Fibroblast of peridontal ligament (primary cell): ENCODE measurements around the gene MYO9A.
A peak's percentile ranks its signal among the peaks of the same experiment; 100 is the strongest.
"Not testable (repeated sequence)": the region's sequence is repeated elsewhere in the genome, so short reads cannot be mapped to it uniquely, and the experiment has no call there.

ENCODE experiments used
- DNase-seq: peaks from one replicate; pipeline ENCODE4 v3.0.0-alpha.2; 2010; ENCODE audit errors: extremely low read depth

MYO9A gene

DNA sequence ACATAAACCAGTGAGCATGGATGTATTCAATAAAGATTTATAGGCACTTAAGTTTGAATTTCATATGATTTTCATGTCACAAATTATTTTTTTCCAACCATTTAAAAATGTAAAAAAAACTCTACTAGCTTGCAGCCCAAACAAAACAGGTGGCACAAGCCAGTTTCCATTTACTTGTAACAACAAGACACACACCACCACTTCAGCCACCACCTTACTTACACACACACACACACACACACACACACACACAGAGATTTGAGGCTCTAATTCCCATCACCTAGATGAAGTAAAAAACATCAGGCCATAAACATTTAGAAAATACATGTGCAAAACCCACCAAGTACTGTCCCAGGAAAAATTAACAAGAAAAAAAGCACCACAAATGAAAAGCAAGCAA, 25.3 kb downstream of the MYO9A start:
- DNase-seq: no peak

DNA sequence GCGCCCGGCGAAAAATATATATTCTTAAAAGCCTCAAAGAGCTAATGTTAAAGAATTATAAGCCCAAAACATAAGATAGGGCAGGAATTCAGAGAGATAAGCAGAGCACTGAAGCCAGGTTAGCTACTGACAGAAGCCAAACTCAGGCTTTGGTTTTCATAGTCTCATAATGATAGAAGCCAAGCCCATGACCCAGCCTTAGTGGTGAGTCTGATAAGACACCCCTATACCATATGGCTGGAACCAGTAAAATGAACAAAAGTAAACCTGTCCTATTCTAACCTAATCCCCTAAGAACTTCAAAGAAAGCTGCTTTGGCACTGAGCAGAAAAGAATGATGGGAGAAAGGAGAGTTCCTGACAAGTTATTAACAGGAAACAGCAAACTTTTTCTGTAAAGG, 25.9 kb downstream of the MYO9A start:
- DNase-seq: no peak

DNA sequence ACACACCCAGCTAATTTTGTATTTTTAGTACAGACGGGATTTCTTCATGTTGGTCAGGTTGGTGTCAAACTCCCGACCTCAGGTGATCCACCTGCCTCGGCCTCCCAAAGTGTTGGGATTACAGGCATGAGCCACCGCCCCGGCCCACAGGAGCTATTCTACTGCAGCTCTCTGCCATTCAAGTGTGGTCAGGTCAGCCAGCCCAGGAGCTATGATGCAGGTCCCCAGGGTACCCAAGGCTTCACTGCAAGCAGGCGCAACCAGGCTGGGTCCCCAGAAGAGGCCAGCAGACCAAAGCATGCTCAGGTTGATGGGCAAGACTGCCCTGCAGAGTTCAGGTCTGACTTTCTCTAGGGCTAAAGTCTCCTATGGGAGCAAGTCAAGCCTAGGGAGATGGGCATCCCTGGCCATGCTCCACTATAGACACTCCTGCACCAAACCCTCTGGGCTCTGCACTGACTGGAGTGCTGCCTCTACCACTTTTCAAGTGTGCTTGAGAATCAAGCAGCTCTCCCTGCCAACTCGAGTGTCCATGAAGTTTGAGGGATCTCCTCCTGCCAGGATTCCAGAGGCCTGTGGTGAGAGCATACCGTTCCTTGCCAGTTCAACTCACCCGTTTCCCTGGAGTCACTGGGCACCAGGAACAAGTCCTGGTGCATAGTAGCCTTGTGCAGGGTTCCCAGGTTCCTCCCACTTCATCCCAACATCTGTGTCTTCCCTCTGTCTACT, 30.9 kb downstream of the MYO9A start:
- DNase-seq: no peak

DNA sequence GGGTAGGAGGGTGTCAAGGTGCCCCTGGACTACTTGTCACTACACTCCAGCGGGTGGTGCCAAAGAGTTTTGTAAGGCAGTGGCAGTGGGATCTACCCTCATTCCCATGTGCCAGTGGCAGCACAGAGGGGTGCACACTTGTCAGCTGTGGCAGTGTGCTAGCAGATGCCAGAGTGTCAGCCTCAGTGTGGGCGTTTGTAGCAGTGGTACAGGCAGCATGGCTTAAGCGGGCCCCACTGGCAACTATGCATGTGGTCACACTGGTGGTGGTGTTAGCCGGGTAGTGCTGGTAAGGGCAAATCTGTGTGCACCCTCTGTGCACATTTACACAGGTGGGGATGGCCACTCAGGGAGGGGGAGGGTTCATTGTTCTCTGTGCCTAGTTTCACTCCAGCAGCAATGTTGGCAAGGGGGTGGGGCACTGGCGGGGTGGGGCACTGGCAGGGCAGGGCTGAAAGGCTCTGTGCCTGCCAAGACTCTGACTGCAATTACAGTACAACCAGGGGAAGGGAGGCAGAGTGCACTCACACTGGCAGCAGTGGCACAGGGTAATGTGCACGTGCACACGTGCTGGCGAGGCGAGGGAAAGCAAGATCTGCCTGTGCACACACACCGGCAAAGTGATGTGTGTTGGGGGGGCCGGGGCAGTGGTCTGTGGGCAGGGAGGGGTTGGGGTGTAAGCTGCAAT, 31.8 kb downstream of the MYO9A start:
- DNase-seq: no peak

DNA sequence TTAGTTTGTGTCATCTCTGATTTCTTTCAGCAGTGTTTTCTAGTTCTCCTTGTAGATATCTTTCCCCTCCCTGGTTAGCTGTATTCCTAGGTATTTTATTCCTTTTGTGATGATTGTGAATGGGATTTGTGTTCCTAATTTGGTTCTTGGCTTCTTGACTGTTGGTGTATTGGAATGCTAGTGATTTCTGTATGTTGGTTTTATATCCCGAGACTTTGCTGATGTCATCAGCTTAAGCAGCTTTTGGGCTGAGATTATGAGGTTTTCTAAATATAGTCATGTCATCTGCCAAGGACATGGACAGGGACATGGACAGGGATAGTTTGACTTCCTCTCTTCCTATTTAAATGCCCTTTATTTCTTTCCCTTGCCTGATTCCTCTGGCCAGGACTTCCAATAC, 35.8 kb downstream of the MYO9A start:
- DNase-seq: peak; percentile 30

DNA sequence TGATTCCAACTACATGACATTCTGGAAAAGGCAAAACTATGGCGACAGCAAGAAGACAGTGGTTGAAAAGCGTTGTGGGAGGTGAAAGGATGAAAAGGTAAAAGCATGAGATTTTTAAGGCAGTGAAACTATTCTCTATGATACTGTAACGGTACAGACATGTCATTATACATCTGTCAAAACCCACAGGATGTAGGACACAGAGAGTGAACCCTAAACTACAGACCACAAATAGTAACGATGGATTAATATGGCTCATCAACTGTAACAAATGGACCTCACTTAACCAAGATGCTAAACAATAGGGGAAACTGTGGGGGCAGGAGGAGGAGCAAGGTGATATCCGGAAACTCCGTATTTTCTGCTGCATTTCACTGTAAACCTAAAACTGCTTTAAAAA, 39.1 kb downstream of the MYO9A start:
- no peak for DNase-seq

DNA sequence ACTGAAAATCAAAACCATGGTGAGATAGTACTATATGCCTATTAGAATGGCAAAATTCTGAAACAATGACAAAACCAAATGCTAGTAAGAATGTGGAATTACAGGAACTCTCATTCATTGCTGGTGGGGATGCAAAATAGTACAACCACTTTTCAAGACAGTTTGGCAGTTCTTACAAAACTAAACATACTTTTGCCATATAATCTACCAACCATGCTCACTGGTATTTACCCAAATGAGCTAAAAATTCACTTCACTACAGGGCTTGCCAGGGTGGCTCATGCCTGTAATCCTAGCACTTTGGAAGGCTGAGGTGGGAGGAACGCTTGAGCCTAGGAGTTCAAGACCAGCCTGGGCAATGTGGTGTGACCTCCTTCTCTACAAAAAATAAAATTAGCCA, 40.0 kb downstream of the MYO9A start:
- peak; percentile 43 for DNase-seq

DNA sequence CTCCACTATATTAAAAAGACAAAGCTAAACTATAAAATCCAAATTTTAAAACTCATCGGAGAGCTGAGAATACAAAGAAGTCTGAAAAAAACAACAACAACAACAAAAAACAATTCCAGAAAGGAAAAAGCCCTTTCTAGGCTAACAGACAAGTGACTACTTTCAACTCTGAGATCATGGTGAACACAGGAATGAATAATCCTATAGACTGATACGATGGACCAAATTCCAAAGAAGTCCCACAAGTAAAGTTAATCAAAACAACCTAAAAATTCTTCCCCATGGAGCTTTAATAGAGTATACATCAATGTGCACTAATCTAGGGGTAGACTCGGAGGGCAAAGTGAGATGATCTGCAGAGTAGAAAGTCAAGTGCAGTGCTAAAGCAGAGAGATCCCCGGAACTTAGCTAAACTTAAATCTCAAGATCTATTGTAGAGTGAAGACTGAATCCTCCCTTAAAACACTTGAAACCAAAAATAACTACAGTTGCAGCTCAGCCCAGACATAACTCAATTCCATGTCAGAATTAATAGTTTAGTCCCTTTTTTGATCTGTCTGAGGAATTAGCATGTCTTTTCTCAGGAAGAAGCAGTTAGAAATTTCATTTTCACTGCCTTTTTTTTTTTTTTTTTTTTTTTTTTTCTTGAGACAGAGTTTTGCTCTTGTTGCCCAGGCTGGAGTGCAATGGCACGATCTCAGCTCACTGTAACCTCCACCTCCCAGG, 43.5 kb downstream of the MYO9A start:
- no peak for DNase-seq

DNA sequence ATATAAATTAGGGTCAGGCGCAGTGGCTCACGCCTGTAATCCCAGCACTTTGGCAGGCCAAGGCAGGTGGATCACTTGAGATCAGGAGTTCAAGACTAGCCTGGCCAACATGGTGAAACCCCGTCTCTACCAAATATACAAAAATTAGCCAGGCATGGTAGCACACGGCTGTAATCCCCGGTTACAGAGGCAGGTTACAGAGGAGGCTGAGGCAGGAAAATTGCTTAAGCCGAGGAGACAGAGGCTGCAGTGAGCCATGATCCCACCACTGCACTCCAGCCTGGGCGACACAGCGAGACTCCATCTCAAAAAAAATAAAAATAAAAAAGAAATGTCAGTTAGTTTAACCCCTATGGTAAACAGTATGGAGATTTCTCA, 46.5 kb downstream of the MYO9A start:
- not testable (repeated sequence) for DNase-seq

DNA sequence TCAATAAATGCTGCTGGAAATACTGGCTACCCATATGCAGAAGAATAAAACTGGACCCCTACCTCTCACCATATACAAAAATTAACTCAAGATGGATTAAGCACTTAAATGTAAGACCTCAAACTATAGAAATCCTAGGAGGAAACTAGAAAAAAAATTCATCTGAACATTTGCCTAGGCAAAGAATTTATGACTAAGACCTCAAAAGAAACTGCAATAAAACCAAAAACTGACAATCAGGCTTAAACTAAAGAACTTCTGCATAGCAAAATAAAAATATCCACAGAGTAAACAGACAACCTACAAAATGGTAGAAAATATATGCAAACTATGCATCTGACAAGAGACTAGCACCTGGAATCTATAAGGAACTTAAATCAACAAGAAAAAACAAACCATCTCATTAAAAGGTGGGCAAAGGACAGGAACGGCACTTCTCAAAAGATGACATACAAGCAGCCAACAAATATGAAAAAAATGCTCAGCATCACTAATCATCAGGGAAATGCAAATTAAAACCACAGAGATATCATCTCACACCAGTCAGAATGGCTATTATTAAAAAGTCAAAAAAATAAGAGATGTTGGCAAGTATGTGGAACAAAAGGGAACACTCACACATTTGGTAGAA, 47.0 kb downstream of the MYO9A start:
- no peak for DNase-seq

DNA sequence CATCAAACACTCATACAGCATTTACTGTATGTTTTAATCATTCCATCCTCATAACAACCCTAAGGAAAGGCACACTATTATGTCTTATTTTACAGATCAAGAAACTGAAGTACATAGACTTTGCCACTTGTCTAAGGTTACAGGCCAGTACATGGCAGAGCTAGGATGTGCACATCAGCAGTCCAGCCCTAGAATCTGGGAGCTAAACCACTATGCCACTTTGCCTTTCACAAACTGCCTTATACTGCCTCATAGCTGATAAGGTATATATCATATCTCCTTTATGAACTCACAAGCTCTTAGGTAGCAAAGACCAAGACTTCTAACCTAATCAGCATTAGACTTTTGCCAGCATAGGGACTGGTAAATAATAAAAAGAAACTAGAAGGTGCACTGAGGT, 49.1 kb downstream of the MYO9A start:
- DNase-seq: no peak

DNA sequence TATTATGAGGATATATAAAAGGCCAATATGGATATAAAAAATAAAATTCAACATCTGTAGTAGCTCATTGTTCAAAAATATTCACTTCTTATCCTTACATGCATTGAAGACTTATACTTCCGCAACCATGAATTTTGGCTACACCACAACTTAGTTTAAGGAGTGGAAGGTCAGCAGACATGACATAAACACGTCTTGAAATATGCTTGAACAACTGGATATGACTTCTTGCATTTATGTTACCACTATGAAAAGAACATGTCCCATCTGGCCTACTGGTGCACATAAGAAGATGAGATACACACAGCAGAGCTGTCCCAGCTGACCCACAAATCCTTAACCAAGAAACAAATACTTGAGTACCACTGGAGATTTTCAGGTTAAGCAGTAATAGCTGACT, 52.1 kb downstream of the MYO9A start:
- no peak for DNase-seq

DNA sequence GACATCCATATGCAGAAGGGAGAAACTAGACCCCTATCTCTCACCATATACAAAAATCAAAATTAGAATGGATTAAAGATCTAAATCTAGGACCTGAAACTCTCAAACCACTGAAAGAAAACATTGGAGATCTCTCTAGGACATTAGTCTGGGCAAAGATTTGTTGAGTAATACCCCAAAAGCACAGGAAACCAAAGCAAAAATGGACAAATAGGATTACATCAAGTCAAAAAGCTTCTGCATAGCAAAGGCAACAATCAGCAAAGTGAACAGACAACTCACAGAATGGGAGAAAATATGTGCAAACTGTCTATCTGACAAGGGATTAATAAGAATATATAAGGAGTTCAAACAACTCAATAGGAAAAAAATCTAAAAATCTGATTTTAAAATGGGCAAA, 54.8 kb downstream of the MYO9A start:
- DNase-seq: peak; percentile 19

DNA sequence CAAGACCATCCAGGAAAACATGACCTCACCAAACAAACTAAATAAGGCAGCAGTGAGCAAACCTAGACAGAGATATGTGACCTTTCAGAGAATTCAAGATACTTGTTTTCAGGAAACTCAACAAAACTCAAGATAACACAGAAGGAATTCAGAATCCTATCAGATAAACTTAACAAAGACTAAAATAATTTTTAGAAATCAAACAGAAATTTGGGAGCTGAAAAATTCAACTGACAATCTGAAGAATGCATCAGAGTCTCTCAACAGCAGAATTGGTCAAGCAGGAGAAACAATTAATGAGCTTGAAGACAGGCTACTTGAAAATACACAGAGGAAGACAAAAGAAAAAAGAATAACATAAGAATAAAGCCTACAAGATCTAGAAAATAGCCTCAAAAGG, 55.6 kb downstream of the MYO9A start:
- DNase-seq: no peak

DNA sequence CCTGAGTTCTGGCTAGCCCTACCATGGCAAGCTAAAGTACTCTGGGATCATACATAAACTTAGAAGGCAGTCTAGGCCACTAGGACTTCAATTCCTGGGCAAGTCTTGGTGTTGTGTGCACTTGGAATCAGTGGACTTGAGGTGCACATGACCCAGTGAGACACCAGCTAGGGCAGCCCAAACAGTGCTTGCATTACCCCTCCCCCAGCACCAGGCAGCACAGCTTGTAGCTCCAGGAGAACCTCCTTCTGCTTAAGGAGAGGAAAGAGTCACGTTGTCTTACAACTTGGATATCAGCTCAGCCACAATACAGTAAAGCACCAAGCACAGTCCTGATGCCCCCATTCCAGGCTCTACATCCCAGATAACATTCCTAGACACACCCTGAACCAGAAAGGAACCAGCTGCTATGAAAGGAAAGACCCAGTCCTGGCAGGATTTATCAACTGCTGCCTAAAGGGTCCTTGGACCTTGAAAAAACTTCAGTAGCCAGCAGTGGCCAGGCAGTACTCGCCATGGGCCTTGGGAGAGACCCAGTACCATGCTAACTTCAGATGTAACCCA, 57.2 kb downstream of the MYO9A start:
- no peak for DNase-seq

DNA sequence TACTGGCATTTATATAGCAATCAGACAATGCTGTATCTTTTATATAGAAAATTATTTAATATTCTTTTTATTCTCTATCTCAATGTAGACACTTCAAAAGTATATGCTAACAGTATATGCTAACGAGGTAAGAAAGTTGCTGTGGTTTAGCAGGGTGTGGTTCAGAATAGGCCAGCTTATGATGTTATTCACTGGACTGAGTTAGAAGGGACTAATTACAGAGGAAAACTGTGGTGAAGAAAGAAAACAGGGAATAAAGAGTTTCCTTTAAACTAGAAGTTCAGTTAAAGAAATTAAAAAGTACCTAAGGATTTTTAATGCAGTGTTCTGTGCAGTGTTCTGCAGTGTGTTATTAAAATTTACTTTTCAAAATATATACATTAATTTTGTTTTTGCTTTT, 59.4 kb downstream of the MYO9A start:
- DNase-seq: peak; percentile 40

DNA sequence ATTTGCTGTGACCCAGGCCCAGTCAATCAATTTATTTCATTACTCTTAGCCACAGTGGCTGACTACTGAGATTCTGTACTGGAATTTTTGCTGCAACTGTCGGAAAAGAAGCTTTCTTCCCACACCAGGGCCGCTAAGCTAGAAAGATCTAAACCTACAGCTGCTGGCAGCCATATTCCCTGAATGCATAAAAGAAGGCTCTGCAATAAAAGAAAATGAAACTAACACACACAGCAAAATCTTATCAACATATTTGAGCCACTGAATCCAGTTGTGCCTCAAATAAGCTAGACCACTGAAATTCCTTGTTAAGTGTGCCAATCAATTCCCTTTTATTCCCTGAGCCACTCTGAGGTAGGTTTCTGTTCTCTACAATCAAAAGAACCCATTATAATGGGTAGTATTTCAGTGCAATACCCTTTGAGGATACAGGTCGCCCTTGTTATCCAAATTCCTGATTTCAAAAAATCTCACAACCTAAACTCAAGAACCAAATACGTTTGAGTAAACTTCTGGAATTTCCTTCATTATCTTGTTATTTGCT, 60.3 kb downstream of the MYO9A start:
- DNase-seq: no peak

DNA sequence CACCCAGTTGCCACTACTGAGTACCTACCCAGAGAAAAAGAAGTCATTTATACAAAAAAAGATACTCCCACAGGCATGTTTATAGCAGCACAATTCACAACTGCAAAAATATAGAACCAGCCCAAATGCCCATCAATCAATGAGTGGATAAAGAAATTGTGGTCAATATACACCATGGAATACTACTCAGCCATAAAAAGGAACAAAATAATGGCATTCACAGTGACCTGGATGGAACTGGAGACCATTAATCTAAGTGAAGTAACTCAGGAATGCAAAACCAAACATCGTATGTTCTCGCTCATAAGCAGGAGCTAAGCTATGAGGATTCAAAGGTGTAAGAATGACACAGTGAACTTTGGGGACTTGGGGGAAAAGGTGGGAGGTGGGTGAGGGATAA, 61.7 kb downstream of the MYO9A start:
- not testable (repeated sequence) for DNase-seq

DNA sequence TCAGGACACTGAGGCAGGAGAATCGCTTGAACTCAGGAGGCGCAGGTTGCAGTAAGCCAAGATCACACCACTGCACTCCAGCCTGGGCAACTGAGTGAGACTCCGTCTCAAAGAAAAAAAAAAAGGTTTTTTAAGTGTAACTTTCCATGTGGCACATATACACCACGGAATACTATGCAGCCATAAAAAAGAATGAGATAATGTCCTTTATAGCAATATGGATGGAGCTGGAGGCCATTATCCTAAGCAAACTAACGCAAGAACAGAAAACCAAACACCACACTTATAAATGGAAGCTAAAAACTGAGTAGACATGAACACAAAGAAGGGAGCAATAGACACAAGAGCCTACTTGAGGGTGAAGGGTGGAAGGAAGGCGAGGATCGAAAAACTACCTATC, 64.7 kb downstream of the MYO9A start:
- DNase-seq: not testable (repeated sequence)

DNA sequence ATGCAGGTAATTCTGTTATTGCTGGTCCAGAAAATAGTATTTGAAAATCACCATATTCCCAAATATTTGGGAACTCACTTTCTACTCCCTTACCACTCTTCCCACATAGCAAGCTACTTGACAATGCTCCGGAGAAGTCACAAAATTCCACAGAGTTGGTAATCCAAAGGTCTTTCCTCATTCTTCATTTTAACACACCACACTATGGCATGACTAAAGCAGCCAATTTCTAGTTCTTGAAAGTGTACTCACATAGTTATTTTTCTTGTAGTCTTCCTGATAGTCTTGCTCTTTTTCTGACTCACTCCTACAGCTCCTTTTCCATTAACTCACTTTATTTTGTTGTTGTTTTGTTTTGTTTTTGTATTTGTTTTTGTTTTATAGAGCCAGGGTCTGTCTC, 67.2 kb downstream of the MYO9A start:
- no peak for DNase-seq

DNA sequence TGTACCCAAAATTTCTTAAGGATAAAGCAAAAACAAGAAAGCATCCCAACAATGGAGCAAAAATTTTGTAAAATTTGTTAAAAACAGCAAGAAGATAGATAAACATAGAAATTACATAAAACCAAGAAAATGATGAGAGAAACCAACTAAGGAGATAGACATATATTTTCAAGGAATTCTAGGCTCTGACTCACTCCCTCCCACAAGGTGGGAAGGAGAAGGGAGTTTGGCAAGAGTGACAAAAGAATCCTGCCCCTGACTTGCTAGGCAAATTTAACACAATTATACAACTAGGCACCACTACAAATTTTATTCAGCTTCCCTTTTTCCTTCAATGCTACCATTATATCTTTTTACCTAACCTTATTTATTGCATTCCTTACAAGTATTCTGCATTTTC, 70.9 kb downstream of the MYO9A start:
- DNase-seq: peak; percentile 23

DNA sequence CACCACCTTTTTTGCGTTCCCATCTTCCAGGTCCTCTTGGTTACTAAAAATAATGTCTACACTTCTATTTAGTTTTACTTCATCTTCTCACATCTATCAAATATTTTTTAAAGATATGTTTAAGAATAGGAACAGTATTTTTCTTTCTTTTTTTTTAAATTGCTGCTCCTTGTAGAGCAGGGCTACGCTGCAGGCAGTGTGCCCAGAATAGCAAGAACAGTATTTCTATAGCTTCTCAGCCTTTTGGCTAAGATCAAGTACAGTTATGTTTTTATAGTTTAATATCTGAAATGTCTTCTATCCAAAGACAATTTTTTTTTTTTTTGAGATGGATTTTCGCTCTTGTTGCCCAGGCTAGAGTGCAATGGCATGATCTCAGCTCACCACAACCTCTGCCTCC, 73.0 kb downstream of the MYO9A start:
- no peak for DNase-seq
